ENCODE data around the gene ZBTB32.
A peak's percentile ranks its signal among the peaks of the same experiment; 100 is the strongest.

Gene ZBTB32

DNA sequence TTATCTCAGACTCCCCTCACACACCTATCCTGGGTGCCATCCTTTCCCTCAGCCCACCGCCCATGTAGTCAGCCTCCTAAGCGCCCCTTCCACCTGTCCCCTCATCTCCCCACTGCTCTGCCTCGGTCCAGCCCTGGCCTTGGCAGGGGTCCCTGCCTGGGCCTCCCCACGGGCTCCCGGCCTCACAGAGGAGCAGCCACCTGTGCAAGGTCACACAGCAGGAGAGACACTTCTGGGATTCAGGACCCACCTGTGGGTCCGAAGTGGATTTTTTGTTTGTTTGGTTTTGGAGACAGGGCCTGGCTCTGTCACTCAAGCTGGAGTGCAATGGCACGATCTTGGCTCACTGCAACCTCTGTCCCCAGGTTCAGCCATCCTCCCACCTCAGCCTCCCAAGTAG, 38.8 kb upstream of the ZBTB32 start:
- no peak overlapping the region for H2BK120ac ChIP-seq (ENCODE audit: low read depth, low read length)

DNA sequence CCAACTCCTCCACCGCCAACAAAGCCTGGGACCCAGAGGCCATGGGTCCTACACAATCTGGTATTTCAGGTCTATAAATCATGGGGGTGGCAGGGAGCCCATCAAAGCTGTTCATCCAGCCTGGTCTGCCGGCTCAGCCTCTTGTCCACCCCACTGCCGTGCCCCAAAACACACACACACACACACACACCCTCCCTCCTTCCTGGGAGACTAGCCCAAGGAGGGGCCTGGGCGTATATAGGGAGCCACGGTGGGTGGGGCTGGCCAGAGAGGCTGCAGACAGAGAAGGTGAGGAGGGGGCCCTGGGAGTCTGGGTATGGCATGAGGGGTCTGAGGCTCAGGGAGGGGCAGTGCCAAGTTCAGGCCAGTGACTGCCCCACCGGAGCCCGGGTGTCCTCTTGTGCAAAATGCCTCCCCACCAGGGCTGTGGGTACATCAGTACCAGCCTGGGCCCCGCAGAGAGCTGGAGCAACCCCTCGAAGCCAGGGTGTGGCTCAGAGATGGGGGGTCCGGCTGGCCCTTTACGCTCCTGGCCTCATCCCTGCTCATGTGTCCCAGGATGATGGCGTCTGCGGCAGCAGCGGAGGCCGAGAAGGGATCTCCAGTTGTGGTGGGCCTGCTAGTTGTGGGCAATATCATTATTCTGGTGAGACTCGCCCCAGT, 38.0 kb upstream of the ZBTB32 start, which contains the start of gene UPK1A:
UPK1A (plus strand) TSS at position 267 of the 663 bp plus-strand sequence; CDS start at position 563, 296 bp downstream.
- DNase-seq, result no peak
- no peak within 1 kb of the TSS for H3K18ac ChIP-seq (ENCODE audit: low read depth in 1 of 2, low read length in 2 of 2)
- no peak within 1 kb of the TSS for H3K23ac ChIP-seq (ENCODE audit: low read length in 2 of 2)
- H3K9me3 ChIP-seq (ENCODE audit: control insufficient read depth, low read length), result no peaks in the 10 kb centered on the region
- no peak within 1 kb of the TSS for H3K27ac ChIP-seq (ENCODE audit: low read length, poor library complexity, severe bottlenecking)
- no peak within 1 kb of the TSS for H3K14ac ChIP-seq (ENCODE audit: low read length in 2 of 2)
- WGBS, result 80% methylated on average over 14 of the region's 16 CpGs
- H2AK5ac ChIP-seq (ENCODE audit: low read length, severe bottlenecking), result no peak within 1 kb of the TSS
- H2BK12ac ChIP-seq (ENCODE audit: low read length in 2 of 2), result no peak within 1 kb of the TSS
- no peak within 1 kb of the TSS for H3K9ac ChIP-seq (ENCODE audit: low read length)
- no peaks in the 10 kb centered on the region for H3K4me1 ChIP-seq (ENCODE audit: control insufficient read depth, insufficient read depth, low read depth, low read length)
- H2BK120ac ChIP-seq (ENCODE audit: low read depth, low read length), result no peak within 1 kb of the TSS
- H3K79me1 ChIP-seq (replicated peaks; ENCODE audit: low read length, poor library complexity, severe bottlenecking), result no peaks in the 10 kb centered on the region
- H2BK15ac ChIP-seq (ENCODE audit: low read depth, poor library complexity, severe bottlenecking), result no peak within 1 kb of the TSS
- H3K27me3 ChIP-seq (ENCODE audit: control insufficient read depth in 1 of 2, insufficient read depth in 1 of 2, low read length in 2 of 2), result peaks cover 7 to 10% of the 10 kb centered on the region in 2 experiments
- H3K4me2 ChIP-seq (ENCODE audit: low read length, poor library complexity, severe bottlenecking), result no peak within 1 kb of the TSS
- no peak within 1 kb of the TSS for H2AFZ ChIP-seq (ENCODE audit: low read depth, low read length)
- no peak within 1 kb of the TSS for H4K8ac ChIP-seq (ENCODE audit: low read length)
- no peak within 1 kb of the TSS for H2BK5ac ChIP-seq (ENCODE audit: low read depth, low read length, poor library complexity, severe bottlenecking)
- no peak within 1 kb of the TSS for H3K4ac ChIP-seq (ENCODE audit: low read depth in 1 of 2, low read length in 2 of 2)
- H3K4me3 ChIP-seq (ENCODE audit: insufficient read depth in 1 of 2, low read depth in 1 of 2, low read length in 2 of 2), result no peak within 1 kb of the TSS
- no peak within 1 kb of the TSS for H4K91ac ChIP-seq (ENCODE audit: low read length)
- peaks cover 13 to 16% of the 10 kb centered on the region in 2 experiments for H3K36me3 ChIP-seq (ENCODE audit: control insufficient read depth in 1 of 2, insufficient read depth in 2 of 2, low read depth in 1 of 2, low read length in 2 of 2)

More for the DNA sequence above, 38.8 kb upstream of the ZBTB32 start:
- no peak overlapping the region for H4K91ac ChIP-seq (ENCODE audit: low read length)
- no peak overlapping the region for H2BK15ac ChIP-seq (ENCODE audit: low read depth, poor library complexity, severe bottlenecking)
- H4K8ac ChIP-seq (ENCODE audit: low read length), result no peak overlapping the region
- H3K79me1 ChIP-seq (replicated peaks; ENCODE audit: low read length, poor library complexity, severe bottlenecking), result no peaks in the 10 kb centered on the region
- H3K27ac ChIP-seq (ENCODE audit: low read length, poor library complexity, severe bottlenecking), result no peak overlapping the region
- H3K9ac ChIP-seq (ENCODE audit: low read length), result no peak overlapping the region
- H3K9me3 ChIP-seq (ENCODE audit: control insufficient read depth, low read length), result no peaks in the 10 kb centered on the region
- H3K27me3 ChIP-seq (ENCODE audit: control insufficient read depth in 1 of 2, insufficient read depth in 1 of 2, low read length in 2 of 2), result peaks cover 7 to 10% of the 10 kb centered on the region in 2 experiments
- WGBS, result 81% methylated on average over 7 of the region's 7 CpGs
- no peak overlapping the region for H2BK5ac ChIP-seq (ENCODE audit: low read depth, low read length, poor library complexity, severe bottlenecking)
- H2AK5ac ChIP-seq (ENCODE audit: low read length, severe bottlenecking), result no peak overlapping the region
- H3K36me3 ChIP-seq (ENCODE audit: control insufficient read depth in 1 of 2, insufficient read depth in 2 of 2, low read depth in 1 of 2, low read length in 2 of 2), result peaks cover 17 to 22% of the 10 kb centered on the region in 2 experiments
- DNase-seq, result no peak
- no peak overlapping the region for H3K4me2 ChIP-seq (ENCODE audit: low read length, poor library complexity, severe bottlenecking)
- no peak overlapping the region for H3K23ac ChIP-seq (ENCODE audit: low read length in 2 of 2)
- no peak overlapping the region for H3K14ac ChIP-seq (ENCODE audit: low read length in 2 of 2)
- H3K18ac ChIP-seq (ENCODE audit: low read depth in 1 of 2, low read length in 2 of 2), result no peak overlapping the region
- peaks cover 3% of the 10 kb centered on the region for H3K4me1 ChIP-seq (ENCODE audit: control insufficient read depth, insufficient read depth, low read depth, low read length)
- no peak overlapping the region for H3K4me3 ChIP-seq (ENCODE audit: insufficient read depth in 1 of 2, low read depth in 1 of 2, low read length in 2 of 2)
- H2AFZ ChIP-seq (ENCODE audit: low read depth, low read length), result no peak overlapping the region
- no peak overlapping the region for H3K4ac ChIP-seq (ENCODE audit: low read depth in 1 of 2, low read length in 2 of 2)
- no peak overlapping the region for H2BK12ac ChIP-seq (ENCODE audit: low read length in 2 of 2)

DNA sequence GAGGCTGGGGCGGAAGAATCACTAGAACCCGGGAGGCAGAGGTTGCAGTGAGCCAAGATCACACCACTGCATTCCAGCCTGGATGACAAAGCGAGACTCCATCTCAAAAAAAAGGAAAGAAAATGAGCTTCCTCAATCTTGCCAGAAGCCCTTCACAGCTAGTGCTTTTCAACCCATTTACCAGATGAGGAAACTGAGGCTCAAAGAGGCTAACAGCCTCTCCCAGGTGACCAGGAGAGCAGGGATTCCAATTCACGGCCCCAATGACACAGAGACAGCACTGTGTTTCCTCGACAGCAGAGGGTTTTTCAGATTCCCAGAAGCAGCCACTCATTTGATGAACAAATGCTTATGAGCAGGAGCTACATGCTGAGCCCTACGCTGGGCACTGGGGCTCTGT, 34.8 kb upstream of the ZBTB32 start:
- no peaks in the 10 kb centered on the region for H3K9me3 ChIP-seq (ENCODE audit: control insufficient read depth, low read length)
- H3K4me1 ChIP-seq (ENCODE audit: control insufficient read depth, insufficient read depth, low read depth, low read length), result peaks cover 7% of the 10 kb centered on the region
- H2AFZ ChIP-seq (ENCODE audit: low read depth, low read length), result no peak overlapping the region
- H3K4me3 ChIP-seq (ENCODE audit: insufficient read depth in 1 of 2, low read depth in 1 of 2, low read length in 2 of 2), result no peak overlapping the region
- H2AK5ac ChIP-seq (ENCODE audit: low read length, severe bottlenecking), result no peak overlapping the region
- H3K4ac ChIP-seq (ENCODE audit: low read depth in 1 of 2, low read length in 2 of 2), result no peak overlapping the region
- H3K14ac ChIP-seq (ENCODE audit: low read length in 2 of 2), result no peak overlapping the region
- no peak overlapping the region for H2BK120ac ChIP-seq (ENCODE audit: low read depth, low read length)
- no peak overlapping the region for H4K91ac ChIP-seq (ENCODE audit: low read length)
- no peak overlapping the region for H3K4me2 ChIP-seq (ENCODE audit: low read length, poor library complexity, severe bottlenecking)
- H4K8ac ChIP-seq (ENCODE audit: low read length), result no peak overlapping the region
- H3K27ac ChIP-seq (ENCODE audit: low read length, poor library complexity, severe bottlenecking), result no peak overlapping the region
- H2BK12ac ChIP-seq (ENCODE audit: low read length in 2 of 2), result no peak overlapping the region
- H3K18ac ChIP-seq (ENCODE audit: low read depth in 1 of 2, low read length in 2 of 2), result no peak overlapping the region
- peaks cover 11 to 21% of the 10 kb centered on the region in 2 experiments for H3K27me3 ChIP-seq (ENCODE audit: control insufficient read depth in 1 of 2, insufficient read depth in 1 of 2, low read length in 2 of 2)
- H2BK5ac ChIP-seq (ENCODE audit: low read depth, low read length, poor library complexity, severe bottlenecking), result no peak overlapping the region
- 79% methylated on average over 6 of the region's 6 CpGs for WGBS
- H3K23ac ChIP-seq (ENCODE audit: low read length in 2 of 2), result no peak overlapping the region
- peaks cover 0 to 8% of the 10 kb centered on the region in 2 experiments for H3K36me3 ChIP-seq (ENCODE audit: control insufficient read depth in 1 of 2, insufficient read depth in 2 of 2, low read depth in 1 of 2, low read length in 2 of 2)
- H3K79me1 ChIP-seq (replicated peaks; ENCODE audit: low read length, poor library complexity, severe bottlenecking), result no peaks in the 10 kb centered on the region
- DNase-seq, result no peak
- H2BK15ac ChIP-seq (ENCODE audit: low read depth, poor library complexity, severe bottlenecking), result no peak overlapping the region
- H3K9ac ChIP-seq (ENCODE audit: low read length), result no peak overlapping the region

DNA sequence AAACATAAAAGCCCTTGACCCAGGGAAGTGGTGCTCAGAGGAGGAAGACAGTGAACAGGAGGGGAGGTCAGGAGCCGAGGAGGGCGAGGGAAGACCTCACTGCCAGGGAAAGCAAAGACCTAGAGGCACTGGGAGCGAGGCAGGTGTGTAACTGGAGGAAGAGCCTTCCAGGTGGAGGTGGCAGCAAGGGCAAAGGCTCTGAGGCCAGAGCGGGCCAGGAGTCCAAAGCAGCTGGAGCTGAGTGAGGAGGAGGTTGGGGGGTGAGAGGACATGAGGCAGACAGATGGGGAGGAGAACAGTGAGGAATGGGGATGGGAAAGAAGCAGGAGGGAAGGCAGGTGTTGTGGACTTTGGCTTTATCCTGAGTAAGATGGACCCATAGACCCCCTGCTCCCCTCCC, 34.4 kb upstream of the ZBTB32 start:
- H2BK5ac ChIP-seq (ENCODE audit: low read depth, low read length, poor library complexity, severe bottlenecking), result no peak overlapping the region
- H2BK15ac ChIP-seq (ENCODE audit: low read depth, poor library complexity, severe bottlenecking), result no peak overlapping the region
- peak overlapping the region; percentile 1 for H4K91ac ChIP-seq (ENCODE audit: low read length)
- no peak overlapping the region for H2BK120ac ChIP-seq (ENCODE audit: low read depth, low read length)
- no peak overlapping the region for H4K8ac ChIP-seq (ENCODE audit: low read length)
- no peak for DNase-seq
- no peak overlapping the region for H3K27ac ChIP-seq (ENCODE audit: low read length, poor library complexity, severe bottlenecking)
- H3K14ac ChIP-seq (ENCODE audit: low read length in 2 of 2), result no peak overlapping the region
- H3K4me1 ChIP-seq (ENCODE audit: control insufficient read depth, insufficient read depth, low read depth, low read length), result peaks cover 7% of the 10 kb centered on the region
- H3K4me2 ChIP-seq (ENCODE audit: low read length, poor library complexity, severe bottlenecking), result no peak overlapping the region
- H3K79me1 ChIP-seq (replicated peaks; ENCODE audit: low read length, poor library complexity, severe bottlenecking), result no peaks in the 10 kb centered on the region
- H3K9me3 ChIP-seq (ENCODE audit: control insufficient read depth, low read length), result no peaks in the 10 kb centered on the region
- no peak overlapping the region for H3K4me3 ChIP-seq (ENCODE audit: insufficient read depth in 1 of 2, low read depth in 1 of 2, low read length in 2 of 2)
- peaks cover 0 to 7% of the 10 kb centered on the region in 2 experiments for H3K36me3 ChIP-seq (ENCODE audit: control insufficient read depth in 1 of 2, insufficient read depth in 2 of 2, low read depth in 1 of 2, low read length in 2 of 2)
- no peak overlapping the region for H2AK5ac ChIP-seq (ENCODE audit: low read length, severe bottlenecking)
- H3K18ac ChIP-seq (ENCODE audit: low read depth in 1 of 2, low read length in 2 of 2), result no peak overlapping the region
- H2AFZ ChIP-seq (ENCODE audit: low read depth, low read length), result no peak overlapping the region
- H3K23ac ChIP-seq (ENCODE audit: low read length in 2 of 2), result no peak overlapping the region
- peaks cover 11 to 21% of the 10 kb centered on the region in 2 experiments for H3K27me3 ChIP-seq (ENCODE audit: control insufficient read depth in 1 of 2, insufficient read depth in 1 of 2, low read length in 2 of 2)
- H3K9ac ChIP-seq (ENCODE audit: low read length), result no peak overlapping the region
- H3K4ac ChIP-seq (ENCODE audit: low read depth in 1 of 2, low read length in 2 of 2), result no peak overlapping the region
- WGBS, result 57% methylated on average over 4 of the region's 4 CpGs
- no peak overlapping the region for H2BK12ac ChIP-seq (ENCODE audit: low read length in 2 of 2)

Data from mesenchymal stem cell (in vitro differentiated cells and primary cell).